Hepatocyte (in vitro differentiated cells): Measurements from ENCODE around the gene ADAM8. TPM values are rescaled to one million over a fixed set of nuclear protein-coding genes. Genes with fewer than 3 reads are reported as not detected.

Experiments used
- DNase-seq: peaks from one replicate; pipeline ENCODE4 v3.0.0-alpha.2; 2016; ENCODE audit warnings: low spot score
- H2AFZ ChIP-seq: fragments of 200-600 bp; sonication (generic); 2 replicates; pipeline ENCODE4 v1.6.0; 2016; ENCODE audit warnings: antibody characterized with exemption, mild to moderate bottlenecking
- H3K27ac ChIP-seq: fragments of 200-600 bp; sonication (generic); 2 replicates; pipeline ENCODE4 v1.5.1; 2016; ENCODE audit warnings: mild to moderate bottlenecking
- H3K27me3 ChIP-seq: fragments of 200-600 bp; sonication (generic); 2 replicates; pipeline ENCODE4 v1.6.1; 2016
- H3K36me3 ChIP-seq: fragments of 200-600 bp; sonication (generic); replicated peaks from 2 replicates; pipeline ENCODE4 v1.5.1; 2016; ENCODE audit warnings: low read depth; ENCODE audit not compliant: insufficient read depth
- H3K4me1 ChIP-seq: fragments of 200-600 bp; sonication (generic); 2 replicates; pipeline ENCODE4 v1.5.1; 2016; ENCODE audit warnings: mild to moderate bottlenecking, moderate library complexity; ENCODE audit not compliant: insufficient read depth
- H3K4me2 ChIP-seq: fragments of 200-600 bp; sonication (generic); 2 replicates; pipeline ENCODE4 v1.6.0; 2016
- H3K4me3 ChIP-seq: fragments of 200-600 bp; sonication (generic); 2 replicates; pipeline ENCODE4 v1.5.1; 2016; ENCODE audit warnings: mild to moderate bottlenecking
- H3K79me2 ChIP-seq: fragments of 200-600 bp; sonication (generic); 2 replicates; pipeline ENCODE4 v1.6.0; 2017; ENCODE audit warnings: mild to moderate bottlenecking
- H3K9me2 ChIP-seq: fragments of 200-600 bp; sonication (generic); replicated peaks from 2 replicates; pipeline ENCODE4 v1.6.0; 2017; ENCODE audit warnings: mild to moderate bottlenecking; ENCODE audit not compliant: insufficient read depth
- H3K9me3 ChIP-seq: fragments of 200-600 bp; sonication (generic); 2 replicates; pipeline ENCODE4 v1.5.1; 2016; ENCODE audit warnings: low read depth, mild to moderate bottlenecking
- H4K20me1 ChIP-seq: fragments of 200-600 bp; sonication (generic); 2 replicates; pipeline ENCODE4 v1.6.0; 2016; ENCODE audit warnings: mild to moderate bottlenecking; ENCODE audit not compliant: insufficient read depth, poor library complexity, severe bottlenecking
- EZH2 ChIP-seq: fragments of 200-600 bp; sonication (generic); IDR thresholded peaks from 2 replicates; pipeline ENCODE4 v1.6.1; 2016; ENCODE audit warnings: antibody characterized with exemption, mild to moderate bottlenecking, borderline replicate concordance
- EZH2phosphoT487 ChIP-seq: fragments of 200-600 bp; sonication (generic); IDR thresholded peaks from one replicate; pipeline ENCODE4 v1.6.1; 2018; ENCODE audit warnings: antibody characterized with exemption, mild to moderate bottlenecking, low read depth, moderate library complexity; ENCODE audit not compliant: unreplicated experiment, severe bottlenecking
- WGBS: methylation state at CpG from one replicate; pipeline ENCODE4 v1.1.6; 2016; ENCODE audit warnings: low lambda C conversion rate; ENCODE audit errors: missing lambda C conversion rate; 5-methylcytosine and 5-hydroxymethylcytosine counted together
- polyA plus RNA-seq: library from polyadenylated mRNA; unstranded; fragments of >200 nt; fragmentation: Nextera tagmentation; extraction: Ambion mirVana; gene quantifications from 2 replicates; pipeline ENCODE4 v1.2.1, GENCODE V29; 2016
- total RNA-seq: library from RNA; depleted of rRNA; stranded (reverse); fragments of >200 nt; gene quantifications from 2 replicates; pipeline ENCODE4 v1.2.3, GENCODE V29; 2014
- TF ChIP-seq, protein P1 (sequence below): fragments of 200-600 bp; sonication (generic); IDR thresholded peaks from 2 replicates; pipeline ENCODE4 v1.5.1; 2016; ENCODE audit warnings: antibody characterized with exemption, mild to moderate bottlenecking; ENCODE audit not compliant: poor library complexity

ADAM8 gene
- total and polyA plus RNA-seq, 2 experiments from 2014 or later, result 1.9 to 3.0 TPM

DNA sequence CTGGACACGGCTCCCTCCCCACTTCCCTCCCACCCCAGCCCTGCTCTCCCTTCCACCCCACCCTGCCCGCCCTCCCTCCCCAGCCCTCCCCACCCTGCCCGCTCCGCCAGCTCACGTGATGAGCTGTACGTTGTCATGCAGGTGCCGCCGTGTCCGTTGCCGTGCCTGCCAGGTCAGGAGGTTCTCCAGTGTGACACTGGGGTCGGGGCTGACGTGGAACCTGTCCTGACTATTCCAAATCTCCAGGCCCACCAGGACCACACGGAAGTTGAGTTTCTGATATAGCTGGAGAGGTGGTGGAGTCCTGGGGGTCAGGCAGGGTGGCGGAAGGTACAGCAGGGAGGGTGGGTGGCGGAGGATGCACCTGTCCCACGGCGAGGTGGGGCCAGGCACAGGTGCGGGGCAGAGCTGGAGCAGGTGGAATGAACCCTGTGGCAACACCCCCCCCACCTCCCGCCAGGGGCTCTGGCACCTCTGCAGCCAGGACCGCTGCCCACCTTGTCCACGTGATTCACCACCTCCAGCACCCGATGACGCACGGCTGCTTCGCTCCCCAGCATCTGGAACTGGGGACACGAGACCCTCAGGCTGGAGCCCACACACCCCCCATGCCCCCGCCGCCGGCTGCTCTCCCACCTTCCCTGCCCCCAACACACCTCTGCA lies 4.2 kb downstream of the ADAM8 start:
- Histone ChIP-seq H3K4me1 (peaks cover 24% of the 10 kb centered on the region), H3K9me3 (no peaks in the 10 kb centered on the region), H3K4me3 (no peak overlapping the region), H3K36me3 (no peaks in the 10 kb centered on the region), H3K27ac (no peak overlapping the region), H2AFZ (no peak overlapping the region), H3K79me2 (no peaks in the 10 kb centered on the region), H4K20me1 (no peaks in the 10 kb centered on the region), H3K9me2 (no peaks in the 10 kb centered on the region), H3K4me2 (no peak overlapping the region), H3K27me3 (peaks cover 13% of the 10 kb centered on the region)
- DNase-seq, result no peak
- TF ChIP-seq EZH2 (no peak), EZH2phosphoT487 (no peak)
- TF ChIP-seq, protein P1, sequence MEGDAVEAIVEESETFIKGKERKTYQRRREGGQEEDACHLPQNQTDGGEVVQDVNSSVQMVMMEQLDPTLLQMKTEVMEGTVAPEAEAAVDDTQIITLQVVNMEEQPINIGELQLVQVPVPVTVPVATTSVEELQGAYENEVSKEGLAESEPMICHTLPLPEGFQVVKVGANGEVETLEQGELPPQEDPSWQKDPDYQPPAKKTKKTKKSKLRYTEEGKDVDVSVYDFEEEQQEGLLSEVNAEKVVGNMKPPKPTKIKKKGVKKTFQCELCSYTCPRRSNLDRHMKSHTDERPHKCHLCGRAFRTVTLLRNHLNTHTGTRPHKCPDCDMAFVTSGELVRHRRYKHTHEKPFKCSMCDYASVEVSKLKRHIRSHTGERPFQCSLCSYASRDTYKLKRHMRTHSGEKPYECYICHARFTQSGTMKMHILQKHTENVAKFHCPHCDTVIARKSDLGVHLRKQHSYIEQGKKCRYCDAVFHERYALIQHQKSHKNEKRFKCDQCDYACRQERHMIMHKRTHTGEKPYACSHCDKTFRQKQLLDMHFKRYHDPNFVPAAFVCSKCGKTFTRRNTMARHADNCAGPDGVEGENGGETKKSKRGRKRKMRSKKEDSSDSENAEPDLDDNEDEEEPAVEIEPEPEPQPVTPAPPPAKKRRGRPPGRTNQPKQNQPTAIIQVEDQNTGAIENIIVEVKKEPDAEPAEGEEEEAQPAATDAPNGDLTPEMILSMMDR, result no peak
- 91% methylated on average over 14 of the region's 29 CpGs for WGBS

- Histone ChIP-seq H3K4me1 (peaks cover 16% of the 10 kb centered on the region), H3K27ac (no peak overlapping the region), H3K27me3 (peaks cover 13% of the 10 kb centered on the region), H2AFZ (no peak overlapping the region), H3K4me3 (no peak overlapping the region), H4K20me1 (no peaks in the 10 kb centered on the region), H3K9me3 (no peaks in the 10 kb centered on the region), H3K79me2 (no peaks in the 10 kb centered on the region), H3K4me2 (no peak overlapping the region), H3K9me2 (no peaks in the 10 kb centered on the region), H3K36me3 (no peaks in the 10 kb centered on the region)
- TF ChIP-seq, protein P1, result no peak
- TF ChIP-seq EZH2 (no peak), EZH2phosphoT487 (no peak)
- no peak for DNase-seq
- 87% methylated on average over 34 of the region's 35 CpGs for WGBS
These were observed 5.0 kb downstream of the ADAM8 start for GRCh38 chr10:133271521-133272300.

DNA sequence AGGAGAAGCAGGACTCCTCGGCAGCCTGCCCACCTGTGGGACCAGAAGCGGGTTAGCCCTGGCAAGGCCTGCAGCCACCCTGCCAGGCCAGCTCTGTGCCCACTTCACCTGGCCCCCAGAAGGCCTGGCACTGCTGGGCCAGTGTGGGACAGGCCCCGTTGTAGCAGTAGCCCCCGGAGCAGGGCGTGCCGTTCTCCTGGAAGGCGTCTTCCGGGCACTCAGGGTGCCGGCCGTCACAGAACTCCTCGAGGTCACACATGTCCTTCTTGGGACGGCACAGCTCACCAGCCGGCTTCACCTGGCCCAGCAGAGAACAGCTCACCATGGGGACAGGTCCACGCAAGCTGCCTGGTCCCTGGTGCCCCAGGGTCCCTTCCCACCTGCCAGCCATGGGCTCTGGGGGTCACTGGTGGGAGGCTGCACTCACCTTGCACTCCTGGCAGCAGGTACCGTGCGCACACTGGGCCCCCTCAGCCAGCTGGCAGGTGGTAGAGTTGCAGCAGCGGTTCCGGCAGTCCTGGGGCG lies 5.8 kb downstream of the ADAM8 start:
- WGBS, result 97% methylated on average over 19 of the region's 19 CpGs
- H3K36me3 ChIP-seq, result no peaks in the 10 kb centered on the region
- TF ChIP-seq EZH2 (no peak), EZH2phosphoT487 (no peak)
- TF ChIP-seq, protein P1, result no peak

More for the DNA sequence above, 5.8 kb downstream of the ADAM8 start:
- Histone ChIP-seq H4K20me1 (no peaks in the 10 kb centered on the region), H3K4me2 (no peak overlapping the region), H2AFZ (no peak overlapping the region), H3K4me3 (no peak overlapping the region), H3K79me2 (no peaks in the 10 kb centered on the region), H3K4me1 (peaks cover 10% of the 10 kb centered on the region), H3K9me2 (no peaks in the 10 kb centered on the region), H3K27ac (no peak overlapping the region), H3K9me3 (no peaks in the 10 kb centered on the region), H3K27me3 (peaks cover 5% of the 10 kb centered on the region)
- no peak for DNase-seq
